NCI-H524 (cell line): ENCODE data around the gene EPS15.

Experiments used
- DNase-seq, 2 experiments: peaks; one replicate each; lab custom pipeline; 2025; lab: John Stamatoyannopoulos, UW

EPS15 gene

GRCh38 chr1:51380936-51381335, 138.1 kb downstream of the EPS15 start:
- DNase-seq = no peak

GRCh38 chr1:51378871-51379270, 140.2 kb downstream of the EPS15 start:
- DNase-seq = no peak

- no peak for DNase-seq
Observed at GRCh38 chr1:51373898-51374297, 145.2 kb downstream of the EPS15 start.

- no peak for DNase-seq
Observed at GRCh38 chr1:51372561-51372960, 146.5 kb downstream of the EPS15 start.

GRCh38 chr1:51369171-51369570, 149.9 kb downstream of the EPS15 start:
- no peak for DNase-seq

- DNase-seq = no peak
Observed at GRCh38 chr1:51365774-51366173, 153.3 kb downstream of the EPS15 start.

- DNase-seq = no peak
Observed at GRCh38 chr1:51359879-51360278, 159.2 kb downstream of the EPS15 start.

GRCh38 chr1:51355382-51355781, 163.7 kb downstream of the EPS15 start:
- no peak for DNase-seq

- DNase-seq = no peak
Observed at GRCh38 chr1:51354416-51354815, 164.7 kb downstream of the EPS15 start.

- DNase-seq = no peak
Observed at GRCh38 chr1:51351907-51352306, 167.2 kb downstream of the EPS15 start.

- DNase-seq = no peak
Observed at GRCh38 chr1:51349862-51350261, 169.2 kb downstream of the EPS15 start.

GRCh38 chr1:51348147-51348527, 170.9 kb downstream of the EPS15 start:
- DNase-seq = no peak

- no peak for DNase-seq
Observed at GRCh38 chr1:51347398-51348146, 171.5 kb downstream of the EPS15 start.

GRCh38 chr1:51346086-51346942, 172.8 kb downstream of the EPS15 start:
- no peak for DNase-seq

- no peak for DNase-seq
Observed at GRCh38 chr1:51345300-51345687, 173.8 kb downstream of the EPS15 start.

GRCh38 chr1:51344602-51345299, 174.3 kb downstream of the EPS15 start:
- DNase-seq = no peak

GRCh38 chr1:51344276-51344601, 174.8 kb downstream of the EPS15 start:
- DNase-seq = no peak

- DNase-seq = no peak
Observed at GRCh38 chr1:51343624-51344023, 175.4 kb downstream of the EPS15 start.

- no peak for DNase-seq
Observed at GRCh38 chr1:51342591-51343206, 176.4 kb downstream of the EPS15 start.

GRCh38 chr1:51341876-51342496, 177.1 kb downstream of the EPS15 start:
- peak; percentile 45 to 79 for DNase-seq

GRCh38 chr1:51340380-51340779, 178.7 kb downstream of the EPS15 start:
- no peak for DNase-seq

- no peak for DNase-seq
Observed at GRCh38 chr1:51336711-51337110, 182.4 kb downstream of the EPS15 start.
